Stimulated activated CD4-positive, alpha-beta T cell treated with anti-CD3 and anti-CD28 coated beads, Interleukin-15, amount 100 ng/mL, for 1 hour (primary cell): Measurements from ENCODE around the gene JPT1.

Source experiments
- DNase-seq, 2 donors: peaks; one replicate each; pipeline ENCODE4 v3.0.0-alpha.2; 2020; ENCODE audit warnings: low read depth in 1 of 2, low spot score in 1 of 2

The JPT1 gene

DNA sequence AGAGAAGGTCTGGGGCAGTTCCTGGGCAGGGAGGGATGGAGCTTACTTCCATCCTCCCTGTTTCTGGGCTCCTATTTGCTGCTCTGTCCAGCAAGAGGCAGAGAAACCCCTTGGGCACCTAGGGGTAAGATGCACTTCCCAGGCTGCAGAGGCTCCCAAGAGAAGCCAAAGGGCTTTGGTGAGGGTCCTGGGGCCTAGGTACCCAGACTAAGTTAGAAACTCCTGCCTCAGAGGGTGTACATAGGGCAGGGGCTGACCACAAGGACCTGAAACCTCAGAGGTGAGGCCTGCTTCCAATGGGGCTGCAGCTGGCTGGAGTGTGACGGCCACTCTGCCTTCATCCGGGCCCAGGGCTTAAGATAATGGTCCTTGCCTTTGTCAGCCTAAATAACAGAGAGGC lies 46.1 kb downstream of the JPT1 start:
- no peak for DNase-seq

- no peak for DNase-seq
These were observed 48.9 kb downstream of the JPT1 start for GRCh38 chr17:75105126-75106080.

DNA sequence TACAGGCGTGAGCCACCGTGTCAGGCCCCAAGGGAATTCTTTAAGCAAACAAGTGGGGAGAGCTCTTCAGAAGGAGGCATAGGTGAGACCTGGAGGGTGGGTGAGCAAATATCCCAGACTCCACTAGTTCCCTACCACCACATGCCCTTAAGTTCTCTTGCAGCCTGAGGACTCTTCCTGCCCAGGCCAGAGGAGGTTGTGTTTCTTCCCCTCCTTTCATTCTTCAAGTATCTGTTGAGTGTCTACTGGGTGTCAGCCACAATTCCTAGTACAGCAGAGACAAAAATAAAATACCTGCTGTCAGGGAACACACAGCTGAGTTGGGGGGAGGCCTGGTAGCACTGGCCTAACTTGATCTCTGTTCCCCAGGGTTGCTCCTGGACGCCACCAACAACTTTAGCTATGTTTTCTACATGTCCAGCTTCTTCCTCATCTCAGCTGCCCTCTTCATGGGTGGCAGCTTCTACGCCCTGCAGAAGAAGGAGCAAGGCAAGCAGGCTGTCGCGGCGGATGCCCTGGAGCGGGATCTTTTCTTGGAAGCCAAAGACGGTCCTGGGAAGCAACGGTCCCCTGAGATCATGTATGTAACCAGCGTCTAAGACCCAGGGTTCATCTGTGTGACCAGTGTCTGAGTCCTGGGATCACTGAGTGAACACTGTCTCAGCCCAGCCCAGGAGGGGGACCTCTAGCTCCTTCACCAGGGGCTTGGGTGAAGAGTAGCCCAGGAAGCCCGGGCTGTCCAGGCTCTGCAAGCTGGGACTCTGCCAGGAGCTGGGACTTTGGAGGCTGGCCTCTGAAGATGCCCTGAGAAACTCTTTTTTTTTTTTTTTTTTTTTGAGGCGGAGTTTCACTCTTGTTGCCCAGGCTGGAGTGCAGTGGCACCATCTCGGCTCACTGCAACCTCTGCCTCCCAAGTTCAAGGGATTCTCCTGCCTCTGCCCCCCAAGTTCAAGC lies 50.4 kb downstream of the JPT1 start:
- DNase-seq: no peak

DNA sequence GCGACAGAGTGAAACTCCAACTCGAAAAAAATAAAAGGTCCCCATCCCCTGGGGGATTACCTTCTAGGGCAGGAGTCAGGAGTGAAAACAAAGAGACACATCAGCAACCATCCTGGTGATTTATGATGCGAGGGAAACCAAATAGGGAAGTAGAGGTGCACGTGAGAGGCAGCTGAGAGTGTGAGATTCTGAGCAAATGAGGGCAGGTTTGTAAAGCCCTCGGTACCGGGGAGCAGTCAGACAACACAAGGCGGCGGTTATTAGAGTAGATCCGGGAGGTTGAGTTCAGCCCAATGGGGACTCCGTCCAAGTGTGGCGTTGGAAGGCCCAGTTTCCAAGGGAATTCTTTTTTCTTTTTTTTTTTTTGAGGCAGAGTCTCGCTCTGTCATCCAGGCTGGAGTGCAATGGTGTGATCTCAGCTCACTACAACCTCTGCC lies 51.9 kb downstream of the JPT1 start:
- DNase-seq: no peak

- no peak for DNase-seq
These were observed 54.3 kb downstream of the JPT1 start for GRCh38 chr17:75099881-75100595.

DNA sequence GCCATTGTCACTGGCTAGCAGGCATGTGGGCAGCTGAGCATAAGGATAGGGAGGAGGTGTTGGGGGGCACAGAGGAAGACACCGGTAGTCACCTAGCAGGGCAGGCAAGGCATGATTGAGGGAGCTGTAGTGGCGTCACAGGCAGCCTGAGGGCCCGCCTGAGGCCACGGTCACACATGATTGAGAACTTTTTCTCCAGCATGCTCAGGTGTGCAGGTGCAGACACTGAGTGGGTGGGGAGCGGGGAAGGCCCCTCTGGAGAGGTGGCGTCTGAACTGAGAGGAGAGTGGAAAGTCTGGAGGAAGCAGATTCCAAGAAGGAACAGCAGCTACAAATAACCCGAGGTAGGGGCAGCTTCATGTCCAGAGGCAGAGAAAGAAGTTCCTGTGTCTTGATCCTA lies 55.5 kb downstream of the JPT1 start:
- DNase-seq: no peak

- no peak for DNase-seq
These were observed 56.4 kb downstream of the JPT1 start for GRCh38 chr17:75097865-75098264.

- DNase-seq: no peak
These were observed 58.2 kb downstream of the JPT1 start for GRCh38 chr17:75096082-75096625.

DNA sequence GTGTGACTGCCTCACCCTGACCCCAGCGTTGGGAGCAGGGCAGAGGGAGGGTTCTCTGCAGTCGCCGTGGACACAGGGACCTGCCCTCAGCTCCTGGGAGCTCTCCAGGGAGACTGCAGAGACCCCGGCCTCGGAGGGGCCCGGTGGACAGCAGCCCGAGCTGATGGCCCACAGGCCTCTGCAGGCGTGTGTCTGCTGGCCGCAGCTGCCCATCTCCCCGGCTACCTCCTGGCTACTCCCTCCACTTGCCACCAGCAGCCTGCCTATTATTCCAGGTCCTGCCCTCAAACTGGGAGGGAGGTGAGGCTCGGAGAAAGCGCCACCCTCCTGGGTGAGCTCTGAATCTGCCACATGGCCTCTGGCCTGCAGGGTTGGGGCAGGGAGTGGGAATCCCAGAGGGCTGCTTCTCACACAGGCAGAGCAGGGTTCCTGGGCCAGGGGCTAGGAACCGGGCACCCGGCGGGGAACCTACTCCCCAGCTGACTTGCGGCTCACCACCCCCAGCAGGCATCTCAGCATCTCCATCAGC lies 59.4 kb downstream of the JPT1 start:
- no peak for DNase-seq

DNA sequence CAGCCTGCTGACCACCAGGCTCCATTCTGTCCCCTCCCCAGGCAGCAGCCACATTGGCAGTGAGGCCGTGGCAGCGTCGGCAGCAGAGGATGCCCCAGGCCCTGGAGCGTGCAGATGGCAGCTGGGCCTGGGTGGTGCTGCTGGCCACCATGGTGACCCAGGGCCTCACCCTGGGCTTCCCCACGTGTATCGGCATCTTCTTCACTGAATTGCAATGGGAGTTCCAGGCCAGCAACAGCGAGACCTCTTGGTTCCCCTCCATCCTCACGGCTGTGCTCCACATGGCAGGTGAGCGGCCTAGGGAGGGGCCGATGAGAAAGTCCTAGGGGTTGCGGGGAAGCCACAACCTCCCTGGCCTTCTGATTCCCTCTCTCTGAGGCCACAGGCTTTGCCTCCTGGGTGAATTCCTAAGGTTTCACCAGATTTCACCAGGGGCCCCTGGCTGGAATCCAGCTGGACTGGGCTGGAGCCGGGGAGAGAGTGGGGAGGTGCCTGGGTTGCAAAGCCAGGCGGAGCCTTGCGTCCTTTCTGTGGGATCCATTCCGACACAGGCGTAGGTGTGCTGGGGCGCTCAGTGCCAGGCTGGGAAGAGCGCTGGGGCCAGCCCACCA lies 60.7 kb downstream of the JPT1 start:
- no peak for DNase-seq

DNA sequence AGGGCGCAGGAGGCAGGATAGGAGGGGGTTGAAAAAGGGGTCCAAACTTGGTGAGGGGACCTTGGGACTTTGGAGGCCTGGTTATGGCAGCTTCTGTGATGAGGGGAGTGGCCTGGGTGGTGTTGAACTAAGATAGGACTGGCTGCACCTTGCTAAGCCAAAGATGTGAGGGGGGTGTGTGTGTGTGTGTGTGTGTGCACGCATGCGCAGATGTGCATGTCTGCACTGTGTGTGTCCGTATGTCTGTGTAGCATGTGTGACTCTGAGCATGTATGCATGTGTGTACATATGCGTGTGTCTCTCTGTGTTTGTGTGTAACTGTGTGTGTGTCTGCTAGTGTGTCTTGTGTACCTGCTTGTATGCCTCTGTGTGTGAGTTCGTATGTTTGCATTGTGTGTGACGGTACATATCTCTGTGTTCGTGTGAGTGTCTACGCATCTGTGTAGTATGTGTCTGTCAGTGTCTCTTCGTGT lies 62.4 kb downstream of the JPT1 start:
- no peak for DNase-seq

DNA sequence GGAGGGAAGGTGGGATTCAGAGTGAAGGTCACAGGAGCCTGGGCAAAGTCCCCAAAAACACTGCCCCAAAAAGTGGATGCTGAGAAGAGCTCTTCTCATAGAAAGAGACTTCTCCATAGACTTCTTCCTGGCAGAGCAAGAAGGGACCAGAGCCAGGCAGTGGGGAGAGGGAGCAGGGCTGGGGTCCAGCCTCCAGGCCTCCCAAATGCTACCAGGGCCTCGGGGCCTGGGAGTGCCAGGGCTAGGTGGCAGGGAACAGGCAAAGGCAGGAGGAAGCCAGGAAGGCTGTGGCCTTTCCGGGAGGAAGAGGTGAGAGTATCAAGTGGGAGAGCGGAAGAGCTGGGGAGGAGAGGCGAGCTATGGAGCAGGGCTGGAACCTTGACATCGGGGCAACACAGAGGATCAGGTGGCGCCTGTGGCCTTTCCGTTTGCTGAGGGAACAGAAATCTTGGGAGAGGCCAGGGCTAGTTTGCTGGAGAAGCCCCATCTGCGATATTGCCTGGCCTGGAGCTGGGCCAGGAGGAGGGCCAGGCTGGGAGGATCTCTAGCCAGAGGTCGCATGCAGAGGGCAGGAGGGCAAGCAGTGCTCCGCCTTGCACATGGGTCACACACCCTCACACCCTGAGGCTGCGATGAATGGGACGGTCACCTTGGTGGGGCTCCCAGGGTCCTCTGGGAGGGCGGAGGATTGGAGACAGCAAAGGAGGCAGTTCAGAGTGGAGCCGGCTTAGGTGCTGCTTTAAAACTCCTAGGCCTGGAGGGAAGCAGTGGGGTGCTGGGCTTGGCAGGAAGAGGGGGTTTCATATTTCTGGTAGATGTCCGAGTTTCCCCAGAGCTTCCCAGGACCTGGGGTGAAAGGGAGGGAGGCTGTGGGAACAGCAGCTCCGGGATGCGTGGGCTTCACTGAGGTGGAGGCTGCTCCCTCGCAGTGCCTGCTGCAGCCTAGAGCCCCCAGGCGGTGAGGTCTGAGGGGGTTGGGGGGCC lies 63.1 kb downstream of the JPT1 start:
- no peak for DNase-seq

GRCh38 chr17:75088465-75089417 lies 65.6 kb downstream of the JPT1 start:
- no peak for DNase-seq

DNA sequence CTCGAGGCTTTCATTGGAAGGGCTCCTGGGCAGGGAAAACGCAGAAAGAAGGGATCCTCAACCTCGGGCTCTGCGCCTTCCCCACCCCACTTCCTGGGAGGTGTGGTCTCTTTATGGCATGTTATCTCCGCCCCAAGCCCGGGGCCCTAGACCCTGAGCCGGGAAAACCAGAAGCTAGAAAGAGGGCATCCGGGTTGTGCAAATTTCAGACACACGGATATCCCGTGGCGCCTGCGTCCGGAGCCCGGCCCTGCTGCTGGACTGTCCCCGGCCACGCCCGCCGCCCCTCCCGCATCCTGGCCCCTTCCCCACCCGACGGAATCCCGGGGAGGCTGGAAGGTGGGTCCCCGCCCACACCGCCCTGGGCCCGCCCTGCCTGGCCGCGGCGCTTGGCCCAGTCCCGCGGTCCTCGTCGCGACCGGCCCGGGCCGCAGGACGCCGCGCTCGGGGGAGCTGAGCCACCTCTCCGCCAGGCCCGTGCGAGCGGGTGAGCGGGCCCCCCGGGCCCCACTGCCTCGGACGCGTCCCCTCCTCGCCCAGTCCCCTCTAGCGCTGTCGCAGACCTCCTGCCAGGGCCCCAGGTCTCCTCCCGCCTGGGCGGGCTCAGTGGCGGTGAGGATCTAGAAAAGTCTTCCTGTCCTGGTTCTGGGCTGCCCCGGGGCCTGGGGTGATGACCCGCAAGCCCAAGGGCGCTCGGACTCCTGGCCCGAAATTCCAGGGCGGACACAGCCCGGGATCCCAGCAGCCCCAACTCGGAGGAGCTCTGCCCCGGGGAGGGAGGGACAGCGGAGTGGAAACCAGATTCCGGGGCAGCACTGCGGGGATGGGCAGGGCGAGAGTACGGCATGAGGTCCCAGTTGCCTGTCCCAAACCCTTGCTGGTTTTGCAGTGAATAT lies 66.5 kb downstream of the JPT1 start, which contains the start of gene SLC16A5:
Gene SLC16A5, plus strand, starts transcription at position 397 of the 896 bp plus-strand sequence. CDS start 5,683 bp downstream, outside the sequence.
- DNase-seq: peak in 1 of 2 donors; percentile 13

DNA sequence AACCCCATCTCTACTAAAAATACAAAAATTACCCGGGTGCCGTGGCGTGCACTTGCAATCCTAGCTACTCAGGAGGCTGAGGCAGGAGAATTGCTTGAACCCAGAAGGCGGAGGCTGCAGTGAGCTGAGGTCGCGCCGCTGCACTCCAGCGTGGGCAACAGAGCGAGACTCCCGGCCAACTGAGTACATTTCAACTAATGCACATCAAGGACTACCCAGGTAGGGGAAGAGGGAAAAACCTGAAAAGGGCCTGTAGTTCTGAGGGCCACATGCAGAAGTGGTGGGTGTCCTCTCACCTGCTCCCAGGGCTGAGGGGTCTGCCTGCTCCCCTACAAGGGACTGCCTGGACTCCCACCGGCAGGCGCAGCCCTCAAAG lies 67.1 kb downstream of the JPT1 start:
- DNase-seq: no peak

DNA sequence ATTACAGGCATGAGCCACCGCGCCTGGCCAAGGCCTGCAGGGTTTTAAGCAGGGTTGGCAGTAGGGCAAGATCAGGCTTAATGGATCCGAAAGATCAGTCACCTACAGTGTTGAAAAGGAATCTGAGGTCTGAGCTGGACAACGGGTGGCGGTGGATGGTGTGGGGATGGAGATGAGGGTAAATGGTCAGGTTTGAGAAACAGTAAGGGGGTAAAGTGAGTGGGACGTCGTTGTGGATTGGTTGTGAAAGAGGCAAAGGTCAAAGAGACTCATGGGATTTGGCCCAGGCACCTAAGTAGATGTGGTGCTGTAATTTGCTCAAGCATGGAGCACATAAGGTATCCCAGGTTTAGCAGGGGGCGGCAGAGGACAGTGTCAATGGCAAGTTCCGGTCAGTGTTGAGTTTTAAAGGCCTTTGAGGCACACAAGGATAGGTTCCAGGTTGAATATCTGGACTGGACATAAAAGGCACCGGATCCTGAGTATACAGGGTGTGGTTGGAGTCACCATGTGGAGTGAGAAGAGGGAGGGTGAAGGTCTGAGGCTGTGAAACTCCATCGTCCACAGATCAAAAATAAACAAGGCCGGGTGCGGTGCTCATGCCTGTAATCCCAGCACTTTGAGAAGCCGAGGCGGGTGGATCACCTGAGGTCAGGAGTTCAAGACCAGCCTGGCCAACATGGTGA lies 67.7 kb downstream of the JPT1 start:
- DNase-seq: no peak
